Lower leg skin (tissue), 4 donors: ENCODE data around the gene UBE2QL1. TPM values are rescaled to one million over a fixed set of nuclear protein-coding genes. Genes with fewer than 3 reads are reported as not detected.
"Not testable (repeated sequence)": the region's sequence is repeated elsewhere in the genome, so short reads cannot be mapped to it uniquely, and the experiment has no call there.

ENCODE experiments used
- DNase-seq, 2 donors: peaks; one replicate each; pipeline ENCODE4 v3.0.0-alpha.2; 2019; ENCODE audit warnings: low spot score in 2 of 2
- H3K4me3 ChIP-seq: fragments of 200-600 bp; sonication (generic); 2 replicates; pipeline ENCODE4 v1.5.1; 2017; ENCODE audit warnings: mild to moderate bottlenecking, low read depth; ENCODE audit not compliant: poor library complexity, severe bottlenecking
- POLR2A ChIP-seq, 2 donors: fragments of 450-650 bp; IDR thresholded peaks; one replicate each; pipeline ENCODE4 v1.6.1; 2016 to 2017; ENCODE audit warnings: antibody characterized with exemption in 2 of 2, mild to moderate bottlenecking in 1 of 2, moderate library complexity in 1 of 2
- WGBS, 2 donors: methylation state at CpG; one replicate each; pipeline ENCODE4 v1.1.5; 2018; 5-methylcytosine and 5-hydroxymethylcytosine counted together
- intact Hi-C: fragments of 100-400 bp; cut with DNase I; formaldehyde crosslinking; loops from one replicate; pipeline ENCODE4 v1.15.0; 2023; ENCODE audit warnings: low total_unique reads
- total RNA-seq, 4 donors: library from RNA; depleted of rRNA; stranded (reverse); fragments of >200 nt; gene quantifications; one replicate each; pipeline ENCODE4 v1.1.0, GENCODE V29; 2016
- TF ChIP-seq, protein P1 (sequence below), 3 donors: fragments of 450-650 bp; IDR thresholded peaks; one replicate each; pipeline ENCODE4 v1.5.1; 2016; ENCODE audit warnings: antibody characterized with exemption in 3 of 3, mild to moderate bottlenecking in 3 of 3, moderate library complexity in 2 of 3

Gene UBE2QL1
- total RNA-seq, 4 donors from 2014 or later: 0.72 to 3.4 (median 1.3) TPM

GRCh38 chr5:6510132-6510531 lies 61.5 kb downstream of the UBE2QL1 start:
- DNase-seq: no peak
- TF ChIP-seq POLR2A (IDR thresholded peaks at IDR 0.05): no peak
- TF ChIP-seq, protein P1, sequence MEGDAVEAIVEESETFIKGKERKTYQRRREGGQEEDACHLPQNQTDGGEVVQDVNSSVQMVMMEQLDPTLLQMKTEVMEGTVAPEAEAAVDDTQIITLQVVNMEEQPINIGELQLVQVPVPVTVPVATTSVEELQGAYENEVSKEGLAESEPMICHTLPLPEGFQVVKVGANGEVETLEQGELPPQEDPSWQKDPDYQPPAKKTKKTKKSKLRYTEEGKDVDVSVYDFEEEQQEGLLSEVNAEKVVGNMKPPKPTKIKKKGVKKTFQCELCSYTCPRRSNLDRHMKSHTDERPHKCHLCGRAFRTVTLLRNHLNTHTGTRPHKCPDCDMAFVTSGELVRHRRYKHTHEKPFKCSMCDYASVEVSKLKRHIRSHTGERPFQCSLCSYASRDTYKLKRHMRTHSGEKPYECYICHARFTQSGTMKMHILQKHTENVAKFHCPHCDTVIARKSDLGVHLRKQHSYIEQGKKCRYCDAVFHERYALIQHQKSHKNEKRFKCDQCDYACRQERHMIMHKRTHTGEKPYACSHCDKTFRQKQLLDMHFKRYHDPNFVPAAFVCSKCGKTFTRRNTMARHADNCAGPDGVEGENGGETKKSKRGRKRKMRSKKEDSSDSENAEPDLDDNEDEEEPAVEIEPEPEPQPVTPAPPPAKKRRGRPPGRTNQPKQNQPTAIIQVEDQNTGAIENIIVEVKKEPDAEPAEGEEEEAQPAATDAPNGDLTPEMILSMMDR (IDR thresholded peaks at IDR 0.05): no peak
- H3K4me3 ChIP-seq: no peak overlapping the region
- intact Hi-C loops: no loop called here
- 79 to 98% methylated on average over 2 of the region's 2 CpGs for WGBS, 2 donors

DNA sequence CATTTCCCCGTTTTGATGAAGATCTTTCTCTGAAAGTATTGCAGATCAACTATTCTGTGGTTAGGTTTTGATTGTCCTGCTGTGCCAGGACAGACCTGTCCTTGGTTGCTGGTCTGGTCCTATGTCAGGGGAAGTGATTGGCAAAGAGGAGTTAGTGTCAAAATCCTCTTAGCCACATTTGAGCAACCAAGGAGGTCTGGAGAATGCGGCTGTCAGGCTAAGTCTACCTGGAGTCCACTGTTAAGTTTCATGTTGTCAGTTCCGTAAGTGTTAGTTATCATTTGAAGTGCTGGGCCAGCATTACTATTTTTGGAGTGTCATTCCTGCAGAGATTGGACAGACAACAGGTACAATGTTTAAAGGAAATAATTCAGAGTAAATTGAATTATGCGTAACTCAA lies 62.3 kb downstream of the UBE2QL1 start:
- intact Hi-C loops: no loop called here
- 95% methylated on average over 4 of the region's 4 CpGs for WGBS, 2 donors
- DNase-seq: peak in 1 of 2 donors; percentile 7
- no peak for TF ChIP-seq POLR2A (IDR thresholded peaks at IDR 0.05)
- TF ChIP-seq, protein P1 (IDR thresholded peaks at IDR 0.05): no peak
- no peak overlapping the region for H3K4me3 ChIP-seq

DNA sequence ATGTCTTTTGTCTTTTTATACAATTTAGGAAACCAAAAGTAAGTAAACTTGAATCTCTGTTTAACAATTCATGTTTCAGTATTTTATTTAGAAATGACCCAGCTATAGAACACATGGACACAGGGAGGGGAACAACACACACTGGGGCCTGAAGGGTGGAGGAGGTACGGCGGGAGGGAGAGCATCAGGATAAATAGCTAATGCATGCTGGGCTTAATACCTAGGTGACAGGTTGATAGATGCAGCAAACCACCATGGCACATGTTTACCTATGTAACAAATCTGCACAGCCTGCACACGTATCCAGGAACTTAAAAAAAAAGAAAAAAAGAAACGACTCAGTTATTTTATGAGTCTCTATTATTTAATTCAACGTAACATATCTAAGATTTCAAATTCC lies 67.2 kb downstream of the UBE2QL1 start:
- DNase-seq, intact Hi-C loops, H3K4me3 ChIP-seq: not testable (repeated sequence)
- 65 to 76% methylated on average over 5 of the region's 5 CpGs for WGBS, 2 donors

- WGBS, 2 donors: 69 to 84% methylated on average over 4 of the region's 4 CpGs
- no peak overlapping the region for H3K4me3 ChIP-seq
- intact Hi-C loops: no loop called here
- no peak for DNase-seq
- no peak for TF ChIP-seq POLR2A (IDR thresholded peaks at IDR 0.05)
- TF ChIP-seq, protein P1 (IDR thresholded peaks at IDR 0.05): no peak
Measured at GRCh38 chr5:6516823-6517222, 68.2 kb downstream of the UBE2QL1 start.

GRCh38 chr5:6517510-6517909 lies 68.9 kb downstream of the UBE2QL1 start:
- TF ChIP-seq, protein P1 (IDR thresholded peaks at IDR 0.05): no peak
- no peak for TF ChIP-seq POLR2A (IDR thresholded peaks at IDR 0.05)
- no peak overlapping the region for H3K4me3 ChIP-seq
- no peak for DNase-seq
- intact Hi-C loops: no loop called here
- 50 to 60% methylated on average over 6 of the region's 6 CpGs for WGBS, 2 donors

DNA sequence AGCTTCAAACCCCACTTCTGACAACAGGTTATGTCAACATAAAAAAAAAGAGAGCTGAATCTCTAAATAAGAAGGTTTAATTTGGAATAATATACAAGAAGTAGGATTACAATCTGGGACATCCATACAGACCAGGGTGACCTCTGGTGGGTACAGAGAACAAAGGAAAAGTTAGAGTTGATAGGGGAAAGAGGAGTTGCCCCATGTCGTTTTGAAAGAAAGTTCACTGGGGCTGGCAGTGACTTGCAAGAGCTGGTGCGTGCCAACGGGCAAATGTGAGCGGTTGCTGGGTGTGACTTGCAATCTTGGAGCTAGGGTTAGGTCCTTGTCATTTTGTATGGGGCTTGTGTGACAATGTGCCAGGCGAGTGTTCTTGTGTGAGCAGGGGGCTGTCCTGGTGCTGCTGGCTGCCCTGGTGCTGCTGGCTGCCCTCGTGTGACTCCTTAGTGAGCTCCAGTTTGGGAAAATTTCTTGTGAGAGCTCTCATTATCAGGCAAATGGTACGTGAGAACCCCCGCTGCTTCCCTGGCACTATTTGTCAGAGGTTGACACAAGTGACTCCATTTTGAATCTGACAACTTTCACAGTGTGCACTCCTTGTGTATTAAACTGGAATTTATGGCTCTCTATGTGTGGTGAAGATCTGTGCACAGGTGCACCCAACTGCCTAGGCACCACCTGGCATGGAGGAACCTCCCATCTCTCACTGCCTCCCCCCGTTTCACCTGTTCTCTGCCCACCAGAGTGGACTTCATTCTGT lies 69.8 kb downstream of the UBE2QL1 start:
- H3K4me3 ChIP-seq: no peak overlapping the region
- TF ChIP-seq, protein P1 (IDR thresholded peaks at IDR 0.05): no peak
- no peak for TF ChIP-seq POLR2A (IDR thresholded peaks at IDR 0.05)
- intact Hi-C loops: no loop called here
- DNase-seq: no peak
- 51 to 55% methylated on average over 9 of the region's 9 CpGs for WGBS, 2 donors
